Osteoblast (primary cell): ENCODE results near the gene ZSWIM7. TPM values are rescaled to one million over a fixed set of nuclear protein-coding genes. Genes with fewer than 3 reads are reported as not detected.
A peak's percentile ranks its signal among the peaks of the same experiment; 100 is the strongest.

Source experiments
- DNase-seq: peaks from one replicate; pipeline ENCODE4 v3.0.0; 2011; ENCODE audit warnings: low spot score, mixed read lengths; ENCODE audit not compliant: insufficient read length; ENCODE audit errors: missing footprints
- H2AFZ ChIP-seq: 2 replicates; pipeline ENCODE4 v1.6.0; 2011; ENCODE audit warnings: mild to moderate bottlenecking, low read length
- H3K27ac ChIP-seq: 2 replicates; pipeline ENCODE4 v1.5.1; 2011; ENCODE audit warnings: mild to moderate bottlenecking, low read depth, low read length, moderate library complexity
- H3K27me3 ChIP-seq: 2 replicates; pipeline ENCODE4 v1.6.0; 2012; ENCODE audit warnings: mild to moderate bottlenecking, control low read depth, inconsistent platforms, low read length, moderate library complexity; ENCODE audit not compliant: insufficient read depth
- H3K36me3 ChIP-seq: 2 replicates; pipeline ENCODE4 v1.5.1; 2011; ENCODE audit warnings: mild to moderate bottlenecking, low read length, control low read depth, moderate library complexity; ENCODE audit not compliant: insufficient read depth
- H3K4me1 ChIP-seq: 2 replicates; pipeline ENCODE4 v1.5.1; 2011; ENCODE audit warnings: mild to moderate bottlenecking, low read length, control low read depth, moderate library complexity; ENCODE audit not compliant: insufficient read depth
- H3K4me2 ChIP-seq: 2 replicates; pipeline ENCODE4 v1.6.0; 2011; ENCODE audit warnings: mild to moderate bottlenecking, low read length; ENCODE audit not compliant: insufficient read depth
- H3K4me3 ChIP-seq: fragments of 200-600 bp; sonication (generic); 3 replicates; pipeline ENCODE4 v1.5.1; 2012; ENCODE audit warnings: mild to moderate bottlenecking, low read length, inconsistent platforms; ENCODE audit not compliant: insufficient read depth
- H3K79me2 ChIP-seq: 2 replicates; pipeline ENCODE4 v1.6.0; 2012; ENCODE audit warnings: mild to moderate bottlenecking, low read length, control low read depth, inconsistent platforms; ENCODE audit not compliant: insufficient read depth
- H3K9me3 ChIP-seq: 2 replicates; pipeline ENCODE4 v1.5.1; 2011; ENCODE audit warnings: low read depth, low read length, control low read depth
- H4K20me1 ChIP-seq: 2 replicates; pipeline ENCODE4 v1.6.0; 2012; ENCODE audit warnings: mild to moderate bottlenecking, low read length, control low read depth; ENCODE audit not compliant: insufficient read depth
- total RNA-seq: library from RNA; depleted of rRNA; stranded (reverse); fragments of >200 nt; gene quantifications from 2 replicates; pipeline ENCODE4 v1.2.3, GENCODE V29; 2012
- TF ChIP-seq, protein P1 (sequence below): IDR thresholded peaks from 2 replicates; pipeline ENCODE4 v1.5.1; 2011; ENCODE audit warnings: mild to moderate bottlenecking, low read depth, low read length, moderate library complexity; ENCODE audit errors: extremely low read depth

The ZSWIM7 gene, protein sequence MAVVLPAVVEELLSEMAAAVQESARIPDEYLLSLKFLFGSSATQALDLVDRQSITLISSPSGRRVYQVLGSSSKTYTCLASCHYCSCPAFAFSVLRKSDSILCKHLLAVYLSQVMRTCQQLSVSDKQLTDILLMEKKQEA
- 11.6 and 14.7 TPM in 2 replicates for total RNA-seq

DNA sequence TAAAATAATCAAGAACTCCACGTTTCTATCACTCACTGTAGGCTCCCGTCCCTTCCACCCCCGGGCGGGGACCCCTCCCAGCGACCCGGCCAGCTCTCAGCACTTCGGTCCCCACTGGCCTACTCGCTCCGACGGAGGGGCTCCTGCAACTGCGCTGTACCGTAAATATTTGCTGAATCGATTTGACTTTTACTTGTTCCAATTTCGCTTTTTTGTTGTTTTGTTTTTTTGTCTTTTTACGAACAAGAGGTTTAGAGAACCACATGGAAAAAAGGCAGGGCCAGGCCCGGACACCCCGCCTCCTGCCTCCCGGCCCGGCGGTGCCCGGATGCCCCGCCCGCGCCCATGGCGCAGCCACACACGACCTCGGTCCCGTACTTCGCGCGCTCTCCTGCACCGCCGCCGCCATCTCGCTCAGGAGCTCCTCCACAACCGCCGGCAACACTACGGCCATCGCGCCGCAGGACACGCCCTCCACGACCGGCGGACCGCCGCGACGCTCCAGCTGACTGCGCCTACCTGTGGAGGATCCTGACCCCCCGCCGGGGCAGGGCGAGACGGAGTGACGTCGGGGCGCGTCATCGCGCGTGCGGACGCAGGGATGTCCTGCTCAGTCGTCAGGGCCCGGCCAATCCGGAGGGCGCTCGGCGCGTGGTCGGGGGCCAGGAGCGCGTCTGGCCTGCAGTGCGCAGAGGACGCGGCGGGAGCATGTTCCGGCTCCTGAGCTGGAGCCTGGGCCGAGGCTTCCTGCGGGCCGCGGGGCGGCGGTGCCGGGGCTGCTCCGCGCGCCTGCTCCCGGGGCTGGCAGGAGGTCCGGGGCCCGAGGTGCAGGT is at the start of gene ZSWIM7, which contains the start of gene TTC19:
Gene ZSWIM7, minus strand, starts transcription at position 564 of the 833 bp plus-strand sequence. Its CDS starts 110 bp downstream, at position 454.
Gene TTC19, plus strand, starts transcription at position 684 of the 833 bp plus-strand sequence. Its CDS starts 25 bp downstream, at position 709.
- Histone ChIP-seq H3K79me2 (peaks cover 40% of the 10 kb centered on the region), H4K20me1 (peaks cover 11% of the 10 kb centered on the region), H3K27ac (peak within 1 kb of the TSS; percentile 96), H3K9me3 (no peaks in the 10 kb centered on the region), H3K36me3 (peaks cover 29% of the 10 kb centered on the region), H3K4me3 (peak within 1 kb of the TSS; percentile 84), H3K4me1 (peaks cover 19% of the 10 kb centered on the region), H3K4me2 (peak within 1 kb of the TSS; percentile 97), H2AFZ (peak within 1 kb of the TSS; percentile 85), H3K27me3 (no peaks in the 10 kb centered on the region)
- TF ChIP-seq, protein P1, sequence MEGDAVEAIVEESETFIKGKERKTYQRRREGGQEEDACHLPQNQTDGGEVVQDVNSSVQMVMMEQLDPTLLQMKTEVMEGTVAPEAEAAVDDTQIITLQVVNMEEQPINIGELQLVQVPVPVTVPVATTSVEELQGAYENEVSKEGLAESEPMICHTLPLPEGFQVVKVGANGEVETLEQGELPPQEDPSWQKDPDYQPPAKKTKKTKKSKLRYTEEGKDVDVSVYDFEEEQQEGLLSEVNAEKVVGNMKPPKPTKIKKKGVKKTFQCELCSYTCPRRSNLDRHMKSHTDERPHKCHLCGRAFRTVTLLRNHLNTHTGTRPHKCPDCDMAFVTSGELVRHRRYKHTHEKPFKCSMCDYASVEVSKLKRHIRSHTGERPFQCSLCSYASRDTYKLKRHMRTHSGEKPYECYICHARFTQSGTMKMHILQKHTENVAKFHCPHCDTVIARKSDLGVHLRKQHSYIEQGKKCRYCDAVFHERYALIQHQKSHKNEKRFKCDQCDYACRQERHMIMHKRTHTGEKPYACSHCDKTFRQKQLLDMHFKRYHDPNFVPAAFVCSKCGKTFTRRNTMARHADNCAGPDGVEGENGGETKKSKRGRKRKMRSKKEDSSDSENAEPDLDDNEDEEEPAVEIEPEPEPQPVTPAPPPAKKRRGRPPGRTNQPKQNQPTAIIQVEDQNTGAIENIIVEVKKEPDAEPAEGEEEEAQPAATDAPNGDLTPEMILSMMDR, result no peak
- peak; percentile 100 for DNase-seq

DNA sequence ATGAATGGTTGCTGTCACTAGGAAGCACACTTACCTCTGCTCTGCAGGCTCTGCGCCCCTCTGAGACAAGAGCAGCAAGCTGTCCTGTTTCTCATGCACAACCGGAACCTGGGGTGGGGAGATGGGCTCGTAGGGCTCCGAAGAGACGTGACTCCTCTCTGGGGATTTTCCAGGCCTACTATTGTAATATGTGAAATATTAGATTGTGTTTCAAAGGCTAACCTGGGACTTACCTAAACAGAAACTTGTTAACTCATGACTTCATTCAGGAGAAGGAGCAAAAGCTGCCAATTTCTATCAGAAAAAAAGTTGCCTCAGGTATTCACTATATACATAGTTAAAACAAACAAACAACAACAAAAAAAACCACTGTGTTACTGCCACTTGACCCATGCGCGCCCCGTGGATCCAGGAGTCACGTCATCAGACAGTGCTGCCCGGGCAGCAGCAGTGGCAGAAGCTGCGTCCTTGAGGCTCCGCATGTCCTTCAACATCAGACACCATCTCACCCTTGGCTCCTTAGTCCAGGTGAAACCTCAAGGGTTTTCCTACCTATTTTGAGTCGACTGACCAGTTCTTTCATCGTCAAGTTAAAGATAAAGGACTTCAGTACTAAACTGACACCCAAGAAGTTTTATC is 49.4 kb upstream of the ZSWIM7 start:
- no peak overlapping the region for H3K4me3 ChIP-seq
- H3K27me3 ChIP-seq, result no peaks in the 10 kb centered on the region
- H3K27ac ChIP-seq, result no peak overlapping the region
- H3K79me2 ChIP-seq, result peaks cover 42% of the 10 kb centered on the region
- no peaks in the 10 kb centered on the region for H3K4me1 ChIP-seq
- no peak overlapping the region for H2AFZ ChIP-seq
- H4K20me1 ChIP-seq, result peaks cover 2% of the 10 kb centered on the region
- no peak overlapping the region for H3K4me2 ChIP-seq
- TF ChIP-seq, protein P1, result no peak
- no peak for DNase-seq
- peaks cover 49% of the 10 kb centered on the region for H3K36me3 ChIP-seq
- no peaks in the 10 kb centered on the region for H3K9me3 ChIP-seq

DNA sequence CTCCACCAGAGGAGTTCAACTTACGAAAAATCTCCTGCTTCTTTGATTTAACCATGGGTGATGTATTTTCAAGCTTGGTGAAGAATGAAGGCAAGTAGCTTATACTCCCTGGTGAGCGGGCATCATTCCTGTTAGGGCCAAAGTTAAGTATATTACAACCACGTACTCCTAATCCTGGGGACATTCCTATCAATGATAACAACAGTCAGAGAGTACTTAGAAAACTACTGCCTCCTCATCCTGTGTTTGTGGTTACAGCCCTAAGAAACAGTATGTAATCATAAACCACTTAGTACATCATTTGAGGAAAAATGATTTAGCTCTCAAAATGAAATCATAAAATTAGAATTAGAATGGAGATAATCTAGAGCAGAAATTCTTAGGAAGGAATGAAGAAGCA is 47.5 kb upstream of the ZSWIM7 start:
- H4K20me1 ChIP-seq, result peaks cover 2% of the 10 kb centered on the region
- no peaks in the 10 kb centered on the region for H3K9me3 ChIP-seq
- H3K4me1 ChIP-seq, result no peaks in the 10 kb centered on the region
- no peaks in the 10 kb centered on the region for H3K27me3 ChIP-seq
- no peak overlapping the region for H3K27ac ChIP-seq
- TF ChIP-seq, protein P1, result no peak
- peaks cover 59% of the 10 kb centered on the region for H3K36me3 ChIP-seq
- no peak overlapping the region for H3K4me2 ChIP-seq
- DNase-seq, result no peak
- no peak overlapping the region for H3K4me3 ChIP-seq
- H3K79me2 ChIP-seq, result peaks cover 36% of the 10 kb centered on the region
- no peak overlapping the region for H2AFZ ChIP-seq
